GM19023 (cell line): Measurements from ENCODE around the gene SH3D21.
A peak's percentile ranks its signal among the peaks of the same experiment; 100 is the strongest.

Source experiments
- ATAC-seq: cut with Tn5 transposase; IDR thresholded peaks from one replicate; pipeline ENCODE4 v1.9.1; 2021; ENCODE audit warnings: mild to moderate bottlenecking, moderate library complexity; ENCODE audit not compliant: unreplicated experiment

Gene SH3D21

DNA sequence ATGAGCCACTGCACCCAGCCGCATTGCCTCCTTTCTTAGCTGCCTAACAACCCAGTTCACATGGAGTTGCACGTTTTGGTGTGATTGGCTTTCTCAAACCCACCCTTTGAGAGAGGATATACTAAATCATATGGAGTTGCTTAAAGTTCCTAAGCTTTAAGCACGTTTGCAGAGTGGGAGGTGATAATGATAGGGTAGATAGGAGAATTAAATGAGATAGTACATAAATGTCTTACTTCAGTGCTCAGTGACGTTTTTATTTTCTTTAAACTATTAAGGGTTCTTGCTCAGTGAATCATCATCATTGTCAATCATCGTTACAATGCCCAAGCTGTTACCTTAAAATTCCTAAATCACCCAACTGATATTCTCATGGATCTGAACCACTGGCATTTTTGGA is 2.9 kb upstream of the SH3D21 start:
- no peak for ATAC-seq

DNA sequence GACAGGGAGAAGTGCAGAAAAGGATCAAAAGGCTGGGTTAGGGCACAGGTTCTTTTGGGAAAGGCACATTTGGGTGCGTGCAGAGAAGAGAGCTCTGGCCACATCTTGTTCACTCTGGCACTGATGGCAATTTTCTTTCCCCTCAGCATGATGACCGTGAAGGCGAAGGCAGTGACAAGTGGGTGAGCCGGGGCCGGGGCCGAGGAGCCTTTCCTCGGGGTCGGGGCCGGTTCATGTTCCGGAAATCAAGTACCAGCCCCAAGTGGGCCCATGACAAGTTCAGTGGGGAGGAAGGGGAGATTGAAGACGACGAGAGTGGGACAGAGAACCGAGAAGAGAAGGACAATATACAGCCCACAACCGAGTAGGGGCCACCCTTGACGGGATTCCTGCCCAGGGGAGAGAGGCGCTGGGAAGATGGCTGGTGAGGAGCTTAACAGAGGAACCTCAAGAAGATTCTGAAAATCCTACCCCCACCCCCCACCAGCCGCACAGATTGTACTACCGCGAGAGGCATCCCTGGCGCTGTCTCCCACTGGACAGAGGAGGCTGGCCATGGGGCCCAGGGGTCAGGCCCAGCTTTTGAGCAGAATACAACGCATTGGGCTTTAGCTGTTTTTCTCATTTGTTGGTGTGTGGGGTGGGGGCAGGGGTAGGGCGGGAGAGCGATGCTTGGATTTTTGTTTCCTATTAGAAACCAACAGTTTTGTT is 2.4 kb upstream of the SH3D21 start:
- ATAC-seq: no peak

DNA sequence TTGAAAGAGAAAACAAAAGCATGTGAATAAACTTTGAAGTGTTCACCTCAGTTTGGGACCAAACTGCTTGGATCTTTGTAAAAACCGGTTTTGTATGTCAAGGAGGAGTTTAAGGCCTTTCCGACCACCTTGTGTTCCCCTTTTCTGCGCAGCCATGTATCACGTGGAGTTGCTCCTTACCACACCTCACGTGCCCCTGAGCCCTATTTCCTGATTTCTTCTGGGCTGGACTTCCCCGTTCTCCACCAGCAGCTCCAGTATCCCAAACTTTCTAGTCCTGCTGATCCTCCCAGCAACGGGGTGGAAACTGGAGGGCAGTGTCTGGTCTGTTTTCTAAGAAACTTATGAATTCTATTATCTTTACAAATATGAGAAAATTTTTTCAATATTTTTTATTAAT is 1.6 kb upstream of the SH3D21 start:
- ATAC-seq: no peak

DNA sequence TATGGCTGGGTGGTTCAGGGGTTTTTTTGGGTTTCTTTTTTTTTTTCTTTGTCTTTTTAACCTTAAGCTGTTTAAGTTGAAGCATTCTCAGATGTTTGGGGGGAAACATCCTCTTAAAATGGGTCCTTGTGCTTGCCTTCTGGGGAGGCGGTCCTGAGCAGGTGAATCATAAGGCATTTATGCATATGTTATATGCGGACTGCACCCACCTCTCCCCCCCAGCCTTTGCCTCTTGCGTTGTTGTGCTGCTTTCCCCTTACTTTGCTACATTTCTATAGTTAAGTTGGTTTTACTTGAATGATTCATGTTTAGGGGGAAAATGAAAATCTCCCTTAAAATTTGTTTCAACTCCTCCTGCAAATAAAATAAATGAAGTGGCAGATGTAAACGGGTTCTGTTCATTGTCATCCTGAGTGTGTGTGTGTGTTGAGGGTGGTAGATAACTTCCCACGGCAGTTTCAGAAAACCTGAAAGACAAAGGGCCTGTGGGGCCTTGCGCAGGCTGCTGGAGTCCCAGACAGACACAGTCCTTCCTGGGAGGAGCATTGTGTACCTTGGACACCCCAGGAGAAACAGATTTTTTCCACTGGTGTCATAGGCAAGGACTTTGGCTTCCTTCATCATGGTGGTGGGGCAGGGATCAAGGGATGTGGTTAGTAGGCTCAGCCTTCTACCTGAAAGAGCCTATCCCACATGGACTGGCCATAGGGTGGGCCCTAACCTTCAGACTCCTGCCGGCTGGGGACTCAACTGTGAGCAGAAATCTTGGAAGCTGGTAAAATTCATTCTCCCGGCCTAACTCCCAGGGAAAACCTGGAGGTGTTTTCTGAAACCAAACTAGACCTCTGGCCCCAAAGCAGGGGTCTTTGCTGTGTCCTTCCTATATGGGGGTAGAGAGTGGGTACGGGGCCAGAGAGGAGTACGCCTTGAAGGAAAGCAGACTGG is 926 bp upstream of the SH3D21 start:
- no peak for ATAC-seq

DNA sequence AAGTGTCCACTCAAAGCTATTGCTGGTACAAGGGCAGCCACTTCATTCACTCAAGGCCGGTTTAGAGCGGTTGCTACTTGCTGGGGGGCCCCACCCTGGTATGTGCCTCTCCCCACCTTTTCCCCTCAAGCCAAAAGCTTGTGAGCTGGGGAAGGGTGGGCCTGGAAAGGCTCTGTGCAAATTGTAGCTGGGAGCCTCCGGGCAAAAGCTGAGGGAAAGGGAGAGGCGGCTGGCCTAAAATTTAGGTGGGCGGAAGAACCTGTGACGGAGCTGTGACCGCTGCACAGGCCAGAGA is 306 bp upstream of the SH3D21 start:
- no peak for ATAC-seq

DNA sequence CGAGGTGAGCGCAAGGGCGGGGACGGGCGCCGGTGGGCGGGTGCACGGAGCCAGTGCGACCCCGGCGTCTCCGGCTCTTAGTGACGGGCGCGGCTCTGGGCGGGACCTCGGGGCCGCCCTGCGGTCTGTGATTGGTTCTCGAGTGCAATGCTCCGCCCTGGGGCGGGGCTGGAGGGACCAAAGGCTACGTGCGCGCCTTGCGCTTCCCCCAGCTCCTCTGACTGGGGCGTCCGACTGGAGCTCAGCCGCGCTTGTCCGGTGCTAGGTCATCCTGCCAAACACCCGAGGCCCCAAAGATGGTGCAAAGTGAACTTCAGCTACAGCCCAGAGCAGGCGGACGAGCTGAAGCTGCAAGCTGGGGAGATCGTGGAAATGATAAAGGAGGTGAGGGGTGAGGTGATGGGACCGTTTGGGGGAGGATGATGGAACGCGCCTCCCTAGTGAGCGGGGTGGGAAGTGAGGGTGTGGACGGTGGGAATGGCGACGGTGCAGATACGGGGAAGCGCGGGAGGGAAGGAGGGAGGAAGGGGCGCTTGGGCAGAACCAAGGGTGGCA is 811 bp downstream of the SH3D21 start:
- peak; percentile 95 for ATAC-seq

DNA sequence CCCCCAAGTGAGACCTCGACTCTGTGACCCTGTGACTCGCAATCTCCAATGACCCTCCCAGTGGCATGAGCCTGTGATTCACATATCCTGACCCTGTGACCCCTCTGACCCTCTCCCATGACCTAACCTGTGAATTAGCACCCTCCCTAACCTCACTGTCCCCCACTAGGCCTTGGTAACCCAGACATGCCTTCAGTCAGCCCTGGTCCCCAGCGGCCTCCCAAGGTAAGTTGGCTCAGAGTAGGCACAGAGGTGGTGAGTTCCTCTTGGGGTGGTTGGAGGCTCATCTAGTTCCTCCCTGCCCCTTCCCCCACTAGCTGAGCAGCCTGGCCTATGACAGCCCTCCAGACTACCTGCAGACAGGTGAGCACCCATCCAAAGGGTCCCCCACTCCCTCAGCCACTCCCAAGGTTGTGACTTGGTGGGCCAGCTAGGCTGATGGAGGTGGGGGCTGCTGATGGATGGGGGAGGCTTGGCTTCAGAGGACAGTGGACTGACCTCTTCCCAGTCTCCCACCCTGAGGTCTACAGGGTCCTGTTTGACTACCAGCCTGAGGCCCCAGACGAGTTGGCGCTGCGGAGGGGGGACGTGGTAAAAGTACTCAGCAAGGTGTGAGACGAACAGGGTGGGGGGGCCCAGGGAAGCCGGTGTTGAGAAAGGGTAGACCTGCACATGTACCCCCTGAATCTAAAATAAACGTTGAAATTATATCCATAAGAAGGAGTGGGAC is 1.6 kb downstream of the SH3D21 start:
- no peak for ATAC-seq

DNA sequence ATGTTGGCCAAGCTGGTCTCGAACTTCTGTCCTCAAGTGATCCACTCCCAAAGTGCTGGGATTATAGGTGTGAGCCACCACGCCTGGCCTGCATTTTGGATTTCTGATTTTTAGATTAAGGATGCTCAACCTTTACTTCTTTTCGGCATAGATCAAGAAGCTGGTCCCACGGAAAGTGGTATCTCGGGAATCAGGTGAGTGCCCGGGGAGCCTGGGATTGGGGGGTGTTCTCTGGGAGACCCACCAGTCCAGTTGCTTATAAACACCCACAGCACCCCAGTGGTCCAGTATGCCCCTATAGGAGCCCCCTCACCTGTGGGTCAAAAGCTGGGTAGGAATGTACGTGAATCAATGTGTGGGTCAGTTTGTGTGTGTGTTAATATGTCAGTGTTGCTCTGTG is 3.2 kb downstream of the SH3D21 start:
- no peak for ATAC-seq

DNA sequence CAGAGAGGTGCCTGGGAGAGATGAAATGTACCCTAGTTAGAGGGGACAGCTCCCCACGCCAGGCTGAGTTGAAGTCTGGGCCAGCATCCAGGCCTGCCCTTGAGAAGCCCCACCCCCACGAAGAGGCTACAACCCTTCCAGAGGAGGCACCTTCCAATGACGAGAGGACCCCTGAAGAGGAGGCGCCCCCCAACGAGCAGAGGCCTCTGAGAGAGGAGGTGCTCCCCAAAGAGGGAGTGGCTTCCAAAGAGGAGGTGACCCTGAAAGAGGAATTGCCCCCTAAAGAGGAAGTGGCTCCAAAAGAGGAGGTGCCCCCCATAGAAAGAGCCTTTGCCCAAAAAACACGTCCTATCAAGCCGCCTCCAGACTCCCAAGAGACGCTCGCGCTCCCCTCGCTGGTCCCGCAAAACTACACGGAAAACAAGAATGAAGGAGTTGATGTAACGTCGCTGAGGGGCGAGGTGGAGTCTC is 14.2 kb downstream of the SH3D21 start:
- no peak for ATAC-seq

DNA sequence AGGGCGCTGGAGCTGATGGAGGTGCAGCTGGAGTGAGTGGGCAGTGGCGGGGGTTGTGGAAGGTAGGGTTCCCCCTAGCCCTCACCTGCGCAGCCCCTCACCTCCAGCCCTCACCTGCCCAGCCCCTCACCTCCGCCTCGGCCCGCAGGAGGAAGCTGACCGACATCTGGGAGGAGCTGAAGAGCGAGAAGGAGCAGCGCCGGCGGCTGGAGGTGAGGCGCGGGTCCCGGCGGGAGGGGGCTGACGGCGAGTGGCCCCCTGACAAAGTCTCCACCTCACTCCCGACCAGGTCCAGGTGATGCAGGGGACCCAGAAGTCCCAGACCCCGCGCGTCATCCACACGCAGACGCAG is 14.6 kb downstream of the SH3D21 start:
- no peak for ATAC-seq

DNA sequence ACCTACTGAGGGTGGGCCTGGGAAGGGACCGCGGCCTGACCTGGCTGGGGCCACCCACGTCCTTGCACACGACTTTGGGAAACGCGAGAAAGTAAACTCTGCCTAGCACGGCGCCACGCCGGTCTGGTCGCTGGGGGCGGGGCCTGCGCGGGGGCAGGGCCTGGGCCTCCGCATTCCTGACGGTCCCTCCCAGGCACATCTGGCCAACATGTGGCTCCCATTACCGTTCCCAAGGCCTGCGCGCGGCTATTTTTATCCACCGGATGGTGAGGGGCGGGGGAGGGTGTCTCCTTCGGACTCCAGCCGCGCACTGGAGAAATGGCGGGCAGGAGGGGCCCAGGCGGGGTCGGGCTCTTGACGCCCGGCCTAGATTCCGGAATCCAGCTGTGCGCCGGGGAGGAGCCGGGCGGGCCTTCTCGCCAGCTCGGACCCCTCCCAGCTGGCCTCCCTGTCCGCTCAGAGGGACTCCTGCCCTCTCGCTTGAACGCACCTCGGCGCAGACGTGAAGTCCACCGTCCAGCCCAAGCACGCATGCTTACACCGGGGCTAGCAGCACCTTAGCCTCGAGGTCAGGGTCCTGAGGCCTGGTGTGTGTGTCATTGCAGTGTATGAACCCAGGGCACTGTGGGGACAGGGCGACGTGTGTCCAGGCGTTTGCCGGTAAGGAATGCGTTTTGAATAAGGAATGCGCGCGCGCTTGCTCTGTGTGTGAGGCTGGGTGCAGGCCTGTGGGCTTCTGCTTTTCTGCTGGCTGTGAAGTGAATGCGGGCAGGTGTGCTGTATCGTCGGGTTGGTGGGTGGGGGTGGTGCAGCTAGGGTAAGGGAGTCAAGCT is 15.2 kb downstream of the SH3D21 start:
- ATAC-seq: no peak

DNA sequence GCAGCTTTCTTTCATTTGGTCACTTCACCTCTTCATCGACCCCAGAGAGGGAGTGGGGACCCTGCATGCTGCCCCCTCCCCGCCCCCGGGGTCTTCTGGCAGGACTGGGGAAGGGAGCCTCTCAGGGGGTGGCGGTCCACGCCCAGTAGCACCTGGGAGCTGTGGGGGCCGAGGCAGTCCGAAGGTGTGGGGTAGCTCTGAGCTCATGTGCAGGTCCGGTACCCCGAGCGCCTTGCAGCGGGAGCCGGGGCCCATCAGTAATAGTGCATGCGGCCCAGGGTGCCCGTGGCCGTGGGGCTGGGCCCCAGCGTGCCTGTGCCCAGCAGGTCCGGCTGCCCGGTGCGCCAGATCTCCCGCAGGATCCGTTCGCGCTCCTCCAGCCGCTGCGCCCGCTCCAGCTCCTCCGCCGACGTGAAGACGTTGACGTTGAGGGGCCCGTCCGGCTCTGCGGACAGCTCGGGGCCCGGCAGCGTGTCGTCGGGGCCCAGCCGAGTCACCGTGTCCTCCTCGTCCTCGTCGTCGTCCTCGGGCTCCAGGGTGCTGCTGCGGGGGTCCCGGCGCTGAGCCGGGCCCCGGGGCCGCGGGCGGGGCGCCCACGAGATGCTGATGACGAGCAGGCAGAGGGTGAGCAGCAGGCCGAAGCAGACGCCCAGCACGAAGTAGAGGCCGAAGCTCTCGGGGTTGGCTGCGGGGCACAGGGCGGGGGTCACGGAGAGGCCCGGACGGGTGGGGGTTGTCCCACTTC is 16.0 kb downstream of the SH3D21 start:
- no peak for ATAC-seq

DNA sequence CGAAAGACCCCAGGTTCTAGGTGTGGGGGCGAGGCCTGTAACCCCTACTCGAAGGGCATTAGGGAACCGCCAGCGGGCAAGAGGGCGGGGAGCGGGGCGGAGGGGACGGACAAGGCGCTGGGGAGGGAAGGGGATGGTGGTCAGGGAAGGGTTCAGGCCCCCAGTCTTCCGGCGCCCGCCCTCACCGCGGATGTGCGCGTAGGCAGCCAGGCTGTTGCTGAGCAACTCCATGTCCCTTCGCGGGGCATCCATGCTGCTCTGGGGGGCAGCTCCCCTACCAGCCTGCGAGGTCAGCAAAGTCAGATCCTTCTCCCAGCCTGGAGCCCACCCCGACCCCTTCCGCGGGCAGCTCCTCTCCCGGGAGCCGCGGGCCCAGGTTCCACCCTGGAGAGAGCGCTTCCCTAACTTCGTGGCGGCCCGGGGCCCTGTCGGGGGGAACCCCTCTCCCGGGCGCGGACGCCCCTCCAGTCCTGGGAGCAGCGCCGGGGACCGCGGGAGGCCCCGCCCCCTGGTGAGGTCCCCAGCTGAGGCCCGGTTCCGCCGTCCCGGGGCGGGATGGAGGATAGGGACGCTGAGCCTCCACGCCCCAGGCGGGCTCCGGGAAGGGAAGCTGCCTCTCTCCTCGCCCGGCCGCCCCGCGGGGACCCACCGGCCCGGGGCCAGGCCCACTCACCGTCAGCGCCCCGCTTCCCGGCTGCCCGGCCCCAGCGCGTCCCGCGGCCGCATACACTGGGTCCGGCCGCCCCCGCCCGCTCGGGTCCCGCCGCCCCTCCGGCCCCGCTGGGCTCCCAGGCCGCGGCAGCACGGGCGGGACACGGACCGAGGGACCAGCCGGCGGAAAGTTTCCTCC is 16.8 kb downstream of the SH3D21 start:
- no peak for ATAC-seq

DNA sequence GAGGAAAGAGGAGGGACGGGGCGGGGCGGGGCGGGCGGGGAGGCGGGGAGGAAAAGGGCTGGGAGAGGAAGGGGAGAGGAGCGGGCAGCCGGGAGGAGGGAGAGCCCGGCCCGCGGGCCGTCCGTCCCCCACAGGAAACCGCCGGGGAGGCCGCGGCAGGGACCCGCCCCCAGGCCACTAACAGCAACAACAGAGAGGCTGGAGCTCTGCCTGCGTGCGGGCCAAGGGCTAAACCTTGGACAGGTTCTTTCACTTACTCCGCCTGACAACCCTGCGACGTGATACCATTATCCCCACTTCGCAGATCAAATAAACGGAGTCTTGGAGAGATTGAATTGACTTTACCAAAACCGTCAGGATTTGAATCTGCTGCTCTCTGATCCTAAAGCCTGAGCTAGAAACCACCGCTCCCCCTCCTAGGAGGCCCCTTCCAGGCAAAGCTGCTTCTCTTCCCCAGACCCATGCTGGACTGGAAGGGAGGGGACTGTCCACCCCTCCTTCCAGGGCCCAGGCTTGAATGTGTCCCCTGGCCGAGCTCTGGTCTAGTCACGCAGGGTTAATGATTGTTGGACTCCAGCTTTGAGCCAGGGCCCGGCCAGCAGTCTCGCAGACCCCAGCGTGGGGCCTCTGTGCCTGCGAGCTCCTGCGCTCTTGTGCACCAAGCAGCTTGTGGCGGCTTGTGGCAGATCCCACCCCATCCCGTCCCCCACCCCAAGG is 17.6 kb downstream of the SH3D21 start, which contains the start of gene EVA1B:
EVA1B (minus strand) TSS at position 10 of the 717 bp plus-strand sequence. CDS start 608 bp downstream, outside the sequence.
- ATAC-seq: no peak

DNA sequence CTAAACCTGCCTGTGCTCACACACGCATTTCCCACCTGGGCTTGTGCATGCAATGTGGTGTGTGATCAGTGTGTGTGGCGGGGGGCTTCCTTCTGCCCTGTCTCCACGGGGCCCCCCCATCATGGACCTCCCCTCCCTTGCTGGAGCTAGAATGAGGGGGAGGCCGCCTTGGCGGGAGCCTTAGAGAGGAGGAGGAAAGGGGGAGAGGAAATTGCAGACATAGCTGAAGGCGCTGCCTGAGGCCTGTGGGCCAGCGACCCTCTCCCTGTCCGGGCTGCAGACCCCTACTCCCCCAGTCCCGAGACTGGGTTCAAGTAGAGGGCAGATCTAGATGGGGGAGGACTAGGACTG is 18.2 kb downstream of the SH3D21 start:
- ATAC-seq: no peak

DNA sequence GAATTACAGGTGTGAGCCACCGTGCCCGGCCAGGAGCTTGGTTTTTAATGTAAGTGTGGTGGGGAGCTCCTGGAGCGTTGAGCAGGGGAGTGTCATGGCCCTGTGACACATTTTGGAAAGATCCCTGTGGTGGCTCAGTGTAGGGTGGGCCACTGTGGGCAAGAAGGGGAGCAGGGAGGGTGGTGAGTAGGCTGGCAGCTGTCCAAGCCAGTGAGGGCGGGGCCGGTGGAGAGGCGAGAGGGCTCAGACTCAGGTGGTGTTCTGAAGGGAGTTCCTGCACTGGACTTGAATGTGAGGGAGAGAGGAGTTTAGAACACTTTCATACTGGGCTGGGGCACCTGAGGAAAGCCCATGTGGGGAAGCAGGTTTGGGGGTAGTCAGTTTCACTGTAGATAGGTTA is 20.3 kb downstream of the SH3D21 start:
- no peak for ATAC-seq

DNA sequence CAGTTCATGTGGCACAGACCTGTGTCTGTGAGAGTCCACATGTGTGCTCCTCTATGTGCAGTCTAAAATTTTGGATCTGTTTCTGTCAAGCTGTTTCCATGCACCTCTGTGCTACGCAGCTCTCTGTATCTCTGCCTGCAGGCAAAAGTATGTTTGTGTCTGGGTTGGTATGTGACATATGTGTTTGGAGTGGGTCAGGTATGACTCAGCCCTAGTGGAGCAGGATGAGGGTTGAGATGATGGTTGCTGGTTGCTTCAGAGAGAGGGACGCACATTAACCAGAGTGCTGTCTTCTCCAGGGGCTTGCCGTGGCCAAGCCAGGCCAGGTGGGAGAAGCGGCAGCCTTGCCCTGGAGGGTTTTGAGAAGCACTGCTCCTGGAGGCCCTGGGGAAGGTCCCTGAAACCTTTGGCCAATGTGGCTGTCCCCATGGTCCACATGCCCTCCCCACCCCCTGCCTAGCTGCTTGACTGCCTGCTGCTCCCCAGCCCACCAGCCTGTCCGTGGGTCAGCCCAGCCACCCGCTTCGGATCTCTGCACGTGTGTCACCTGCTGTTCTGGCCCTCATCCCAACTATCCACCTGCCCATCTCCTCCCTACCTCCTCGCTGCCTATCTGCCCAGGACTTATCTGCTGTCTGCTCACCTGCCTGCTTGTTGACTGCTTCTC is 21.4 kb downstream of the SH3D21 start:
- ATAC-seq: no peak

DNA sequence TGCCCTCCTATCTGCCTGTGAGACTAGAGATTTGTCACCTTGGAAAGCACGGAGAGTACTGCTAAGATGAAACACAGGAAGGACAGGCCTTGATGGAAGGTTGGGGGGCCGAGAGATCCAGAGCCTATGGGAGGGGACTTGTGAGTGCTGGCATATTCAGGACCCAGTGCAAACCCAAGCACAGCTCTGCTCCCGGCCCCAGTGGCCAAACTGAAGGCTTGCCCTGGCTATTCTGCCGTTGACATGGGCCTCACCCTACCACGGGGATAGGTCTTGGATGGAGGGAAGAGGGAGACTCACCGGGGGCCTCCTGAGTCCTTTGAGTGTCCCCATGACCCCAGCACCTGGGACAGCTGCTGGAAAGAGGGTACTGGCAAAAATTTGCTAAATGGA is 21.9 kb downstream of the SH3D21 start:
- no peak for ATAC-seq
